DOHH2 (cell line): ENCODE data around the gene IMMP2L.

ENCODE experiments used
- EZH2phosphoT487 ChIP-seq: fragments of 200-600 bp; sonication (generic); IDR thresholded peaks from 2 replicates; pipeline ENCODE4 v1.6.1; 2017; ENCODE audit warnings: borderline replicate concordance, mild to moderate bottlenecking, antibody characterized with exemption, low read length, moderate library complexity, mixed read lengths
- TF ChIP-seq, protein P1 (sequence below): fragments of 200-600 bp; sonication (generic); IDR thresholded peaks from one replicate; pipeline ENCODE4 v1.5.1; 2014; ENCODE audit warnings: antibody characterized with exemption, mild to moderate bottlenecking, low read depth, low read length; ENCODE audit not compliant: poor library complexity, severe bottlenecking

DNA sequence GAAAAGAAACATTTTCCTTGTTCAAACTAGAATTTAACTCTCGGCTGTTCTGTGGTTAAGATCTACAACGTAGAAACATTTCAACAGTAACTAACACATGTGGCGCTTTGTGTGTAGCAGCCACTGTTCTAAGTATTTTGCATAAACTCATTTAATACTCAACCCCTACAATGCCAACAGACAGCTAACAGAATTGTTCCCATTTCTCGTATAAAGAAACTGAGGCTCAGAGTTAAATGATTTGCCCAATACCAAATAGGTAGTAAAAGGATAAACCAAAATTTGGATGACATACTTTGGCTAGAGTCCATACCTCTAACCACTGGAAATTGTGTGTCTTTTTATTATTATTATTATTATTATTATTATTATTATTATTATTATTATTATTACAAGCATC lies 543.8 kb downstream of the IMMP2L start:
- TF ChIP-seq, protein P1, sequence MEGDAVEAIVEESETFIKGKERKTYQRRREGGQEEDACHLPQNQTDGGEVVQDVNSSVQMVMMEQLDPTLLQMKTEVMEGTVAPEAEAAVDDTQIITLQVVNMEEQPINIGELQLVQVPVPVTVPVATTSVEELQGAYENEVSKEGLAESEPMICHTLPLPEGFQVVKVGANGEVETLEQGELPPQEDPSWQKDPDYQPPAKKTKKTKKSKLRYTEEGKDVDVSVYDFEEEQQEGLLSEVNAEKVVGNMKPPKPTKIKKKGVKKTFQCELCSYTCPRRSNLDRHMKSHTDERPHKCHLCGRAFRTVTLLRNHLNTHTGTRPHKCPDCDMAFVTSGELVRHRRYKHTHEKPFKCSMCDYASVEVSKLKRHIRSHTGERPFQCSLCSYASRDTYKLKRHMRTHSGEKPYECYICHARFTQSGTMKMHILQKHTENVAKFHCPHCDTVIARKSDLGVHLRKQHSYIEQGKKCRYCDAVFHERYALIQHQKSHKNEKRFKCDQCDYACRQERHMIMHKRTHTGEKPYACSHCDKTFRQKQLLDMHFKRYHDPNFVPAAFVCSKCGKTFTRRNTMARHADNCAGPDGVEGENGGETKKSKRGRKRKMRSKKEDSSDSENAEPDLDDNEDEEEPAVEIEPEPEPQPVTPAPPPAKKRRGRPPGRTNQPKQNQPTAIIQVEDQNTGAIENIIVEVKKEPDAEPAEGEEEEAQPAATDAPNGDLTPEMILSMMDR: no peak
- TF ChIP-seq EZH2phosphoT487: no peak
